Keratinocyte (primary cell): ENCODE measurements around the gene SIM1. TPM values are rescaled to one million over a fixed set of nuclear protein-coding genes. Genes with fewer than 3 reads are reported as not detected.
"Not testable (repeated sequence)": the region's sequence is repeated elsewhere in the genome, so short reads cannot be mapped to it uniquely, and the experiment has no call there.

ENCODE experiments used
- DNase-seq: peaks from one replicate; pipeline ENCODE4 v3.0.0-alpha.2; 2011; ENCODE audit warnings: low read depth, missing footprints, low spot score
- FAIRE-seq: peaks from 2 replicates; lab custom pipeline; 2011; peaks lifted over from hg19 to GRCh38; lab: Jason Lieb, UNC
- H2AFZ ChIP-seq: 2 replicates; pipeline ENCODE4 v1.6.0; 2012; ENCODE audit warnings: low read length, control low read depth, inconsistent platforms; ENCODE audit not compliant: control insufficient read depth
- H3K27ac ChIP-seq: 2 replicates; pipeline ENCODE4 v1.5.1; 2011; ENCODE audit warnings: low read length; ENCODE audit not compliant: control insufficient read depth, insufficient read depth
- H3K27me3 ChIP-seq: 3 replicates; pipeline ENCODE4 v1.6.0; 2011; ENCODE audit warnings: low read length; ENCODE audit not compliant: control insufficient read depth, insufficient read depth; ENCODE audit errors: extremely low read depth
- H3K36me3 ChIP-seq, 2 experiments: 2 replicates in 1 of 2; 3 replicates in 1 of 2; pipeline ENCODE4 v1.5.1; 2011; ENCODE audit warnings: low read length in 2 of 2, mild to moderate bottlenecking in 1 of 2; ENCODE audit not compliant: control insufficient read depth in 2 of 2, insufficient read depth in 2 of 2; ENCODE audit errors: extremely low read depth in 1 of 2
- H3K4me1 ChIP-seq: 3 replicates; pipeline ENCODE4 v1.5.1; 2011; ENCODE audit warnings: low read length; ENCODE audit not compliant: control insufficient read depth, insufficient read depth; ENCODE audit errors: extremely low read depth
- H3K4me2 ChIP-seq: 3 replicates; pipeline ENCODE4 v1.6.0; 2011; ENCODE audit warnings: low read depth, low read length; ENCODE audit not compliant: control insufficient read depth, insufficient read depth; ENCODE audit errors: extremely low read depth
- H3K4me3 ChIP-seq, 3 experiments: fragments of 200-600 bp in 1 of 3; sonication (generic) in 1 of 3; 2 replicates in 2 of 3; 3 replicates in 1 of 3; pipeline ENCODE4 v1.5.1; 2011 to 2016; ENCODE audit warnings: low read length in 3 of 3, mild to moderate bottlenecking in 3 of 3, control low read depth in 2 of 3, inconsistent platforms in 1 of 3, low read depth in 1 of 3, mixed read lengths in 1 of 3, mixed run types in 1 of 3, moderate library complexity in 1 of 3; ENCODE audit not compliant: control insufficient read depth in 2 of 3, insufficient read depth in 2 of 3; ENCODE audit errors: extremely low read depth in 1 of 3
- H3K79me2 ChIP-seq: 2 replicates; pipeline ENCODE4 v1.6.0; 2012; ENCODE audit warnings: low read length; ENCODE audit not compliant: control insufficient read depth, insufficient read depth
- H3K9ac ChIP-seq: 3 replicates; pipeline ENCODE4 v1.6.0; 2011; ENCODE audit warnings: low read length; ENCODE audit not compliant: control insufficient read depth, insufficient read depth; ENCODE audit errors: extremely low read depth
- H3K9me1 ChIP-seq: 3 replicates; pipeline ENCODE4 v1.6.0; 2011; ENCODE audit warnings: low read length; ENCODE audit not compliant: control insufficient read depth, insufficient read depth; ENCODE audit errors: extremely low read depth
- H3K9me3 ChIP-seq: 2 replicates; pipeline ENCODE4 v1.5.1; 2012; ENCODE audit warnings: low read depth, low read length; ENCODE audit not compliant: control insufficient read depth
- H4K20me1 ChIP-seq: 3 replicates; pipeline ENCODE4 v1.6.0; 2011; ENCODE audit warnings: low read length; ENCODE audit not compliant: control insufficient read depth, insufficient read depth; ENCODE audit errors: extremely low read depth
- EZH2 ChIP-seq: IDR thresholded peaks from one replicate; pipeline ENCODE4 v1.6.1; 2012; ENCODE audit warnings: inconsistent platforms, mild to moderate bottlenecking, low read length, moderate library complexity
- dilution Hi-C: fragments of 300-500 bp; cut with MboI; formaldehyde crosslinking; loops from one replicate; pipeline ENCODE4 v1.7.0; 2020; ENCODE audit warnings: low sequenced_read_pairs; ENCODE audit not compliant: extremely low pct_ligation_motif_present
- polyA plus RNA-seq, 5 experiments: library from polyadenylated mRNA; depleted of rRNA in 3 of 5; stranded (reverse) in 3 of 5; stranded (forward) in 1 of 5; unstranded in 1 of 5; fragments of >200 nt; gene quantifications; 1 replicate in 1 of 5; 2 replicates in 3 of 5; 3 replicates in 1 of 5; pipeline versions ENCODE4 v1.2.1 to v1.2.3, GENCODE V29; 2011 to 2012; ENCODE audit warnings: missing spikeins in 2 of 5, low read depth in 1 of 5, low replicate concordance in 1 of 5
- TF ChIP-seq, protein P1 (sequence below), 3 experiments: IDR thresholded peaks in 1 of 3; conservative IDR thresholded peaks in 1 of 3; optimal IDR thresholded peaks in 1 of 3; 2 replicates in 2 of 3; 3 replicates in 1 of 3; pipeline versions ENCODE3 to v1.5.1; 2011; ENCODE audit warnings: low read length in 3 of 3, mild to moderate bottlenecking in 3 of 3, moderate library complexity in 2 of 3, control low read depth in 1 of 3, inconsistent platforms in 1 of 3; ENCODE audit not compliant: insufficient read depth in 2 of 3; ENCODE audit errors: extremely low read depth in 1 of 3

The SIM1 gene
- polyA plus RNA-seq, 1 donor (not counting 4 experiments of a cell fraction or from before 2014, with no cell fraction given), result not detected

DNA sequence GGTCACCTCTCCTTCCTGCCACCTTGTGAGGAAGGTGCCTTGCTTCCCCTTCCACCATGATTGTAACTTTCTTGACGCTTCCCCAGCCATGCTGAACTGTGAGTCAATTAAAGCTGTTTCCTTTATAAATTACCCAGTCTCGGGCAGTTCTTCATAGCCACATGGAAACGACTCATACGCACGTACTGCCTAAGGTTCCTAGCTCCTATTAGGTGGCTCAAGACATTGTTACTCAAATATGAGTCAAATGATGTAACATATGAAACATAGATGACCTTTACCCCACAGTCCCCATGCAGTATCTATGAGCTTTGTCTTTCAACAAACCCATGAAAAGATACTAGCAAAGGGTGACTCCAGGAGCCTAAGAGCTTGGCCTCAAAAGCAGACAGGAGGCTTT is 98.3 kb downstream of the SIM1 start:
- no peaks in the 10 kb centered on the region for H3K27me3 ChIP-seq
- H3K4me2 ChIP-seq, result no peak overlapping the region
- H3K4me1 ChIP-seq, result peaks cover 9% of the 10 kb centered on the region
- no peaks in the 10 kb centered on the region for H3K9me1 ChIP-seq
- peak; percentile 28 for DNase-seq
- no peaks in the 10 kb centered on the region for H3K79me2 ChIP-seq
- no peaks in the 10 kb centered on the region for H4K20me1 ChIP-seq
- H3K9ac ChIP-seq, result no peak overlapping the region
- H3K27ac ChIP-seq, result peak overlapping the region; percentile 34
- FAIRE-seq, result peak; percentile 51
- peak overlapping the region; percentile 71 for H2AFZ ChIP-seq
- no peaks in the 10 kb centered on the region for H3K9me3 ChIP-seq
- no peak overlapping the region for H3K4me3 ChIP-seq
- dilution Hi-C loops, result no loop called here
- TF ChIP-seq, protein P1, sequence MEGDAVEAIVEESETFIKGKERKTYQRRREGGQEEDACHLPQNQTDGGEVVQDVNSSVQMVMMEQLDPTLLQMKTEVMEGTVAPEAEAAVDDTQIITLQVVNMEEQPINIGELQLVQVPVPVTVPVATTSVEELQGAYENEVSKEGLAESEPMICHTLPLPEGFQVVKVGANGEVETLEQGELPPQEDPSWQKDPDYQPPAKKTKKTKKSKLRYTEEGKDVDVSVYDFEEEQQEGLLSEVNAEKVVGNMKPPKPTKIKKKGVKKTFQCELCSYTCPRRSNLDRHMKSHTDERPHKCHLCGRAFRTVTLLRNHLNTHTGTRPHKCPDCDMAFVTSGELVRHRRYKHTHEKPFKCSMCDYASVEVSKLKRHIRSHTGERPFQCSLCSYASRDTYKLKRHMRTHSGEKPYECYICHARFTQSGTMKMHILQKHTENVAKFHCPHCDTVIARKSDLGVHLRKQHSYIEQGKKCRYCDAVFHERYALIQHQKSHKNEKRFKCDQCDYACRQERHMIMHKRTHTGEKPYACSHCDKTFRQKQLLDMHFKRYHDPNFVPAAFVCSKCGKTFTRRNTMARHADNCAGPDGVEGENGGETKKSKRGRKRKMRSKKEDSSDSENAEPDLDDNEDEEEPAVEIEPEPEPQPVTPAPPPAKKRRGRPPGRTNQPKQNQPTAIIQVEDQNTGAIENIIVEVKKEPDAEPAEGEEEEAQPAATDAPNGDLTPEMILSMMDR (optimal IDR thresholded peaks at IDR 0.05 in 1 of 3, IDR thresholded peaks at IDR 0.05 in 1 of 3, conservative IDR thresholded peaks at IDR 0.05 in 1 of 3; ENCODE audit: extremely low read depth in 1 of 3, insufficient read depth in 2 of 3, low read length in 3 of 3), result no peak
- no peak for TF ChIP-seq EZH2
- no peaks in the 10 kb centered on the region for H3K36me3 ChIP-seq

DNA sequence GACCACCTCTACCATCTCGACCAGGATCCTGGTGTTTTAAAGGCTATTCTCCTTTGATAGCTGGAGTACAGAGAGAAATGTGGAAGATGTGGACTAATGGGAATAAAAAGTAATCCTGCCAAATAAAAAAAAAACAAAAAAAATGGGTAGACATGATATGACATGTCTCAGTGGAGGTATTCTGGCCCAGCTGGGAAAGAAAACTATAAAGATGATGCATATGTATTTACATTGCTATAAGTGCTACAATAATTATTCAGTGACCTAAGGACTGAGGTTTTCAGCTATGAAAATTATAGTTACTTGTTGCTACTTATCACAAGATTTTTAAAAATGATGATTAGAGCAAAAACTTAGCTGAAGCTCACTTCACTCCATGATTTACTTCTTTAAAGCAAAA is 101.1 kb downstream of the SIM1 start:
- Histone ChIP-seq H3K9ac (no peak overlapping the region), H3K4me3 (no peak overlapping the region), H3K27me3 (no peaks in the 10 kb centered on the region), H3K36me3 (no peaks in the 10 kb centered on the region), H3K9me3 (no peaks in the 10 kb centered on the region), H3K27ac (no peak overlapping the region), H4K20me1 (no peaks in the 10 kb centered on the region), H3K79me2 (no peaks in the 10 kb centered on the region), H3K4me1 (peaks cover 9% of the 10 kb centered on the region), H3K4me2 (no peak overlapping the region), H3K9me1 (no peaks in the 10 kb centered on the region), H2AFZ (no peak overlapping the region)
- dilution Hi-C loops, result no loop called here
- FAIRE-seq, result no peak
- TF ChIP-seq EZH2, result no peak
- TF ChIP-seq, protein P1 (optimal IDR thresholded peaks at IDR 0.05 in 1 of 3, IDR thresholded peaks at IDR 0.05 in 1 of 3, conservative IDR thresholded peaks at IDR 0.05 in 1 of 3; ENCODE audit: extremely low read depth in 1 of 3, insufficient read depth in 2 of 3, low read length in 3 of 3), result no peak
- DNase-seq, result no peak

DNA sequence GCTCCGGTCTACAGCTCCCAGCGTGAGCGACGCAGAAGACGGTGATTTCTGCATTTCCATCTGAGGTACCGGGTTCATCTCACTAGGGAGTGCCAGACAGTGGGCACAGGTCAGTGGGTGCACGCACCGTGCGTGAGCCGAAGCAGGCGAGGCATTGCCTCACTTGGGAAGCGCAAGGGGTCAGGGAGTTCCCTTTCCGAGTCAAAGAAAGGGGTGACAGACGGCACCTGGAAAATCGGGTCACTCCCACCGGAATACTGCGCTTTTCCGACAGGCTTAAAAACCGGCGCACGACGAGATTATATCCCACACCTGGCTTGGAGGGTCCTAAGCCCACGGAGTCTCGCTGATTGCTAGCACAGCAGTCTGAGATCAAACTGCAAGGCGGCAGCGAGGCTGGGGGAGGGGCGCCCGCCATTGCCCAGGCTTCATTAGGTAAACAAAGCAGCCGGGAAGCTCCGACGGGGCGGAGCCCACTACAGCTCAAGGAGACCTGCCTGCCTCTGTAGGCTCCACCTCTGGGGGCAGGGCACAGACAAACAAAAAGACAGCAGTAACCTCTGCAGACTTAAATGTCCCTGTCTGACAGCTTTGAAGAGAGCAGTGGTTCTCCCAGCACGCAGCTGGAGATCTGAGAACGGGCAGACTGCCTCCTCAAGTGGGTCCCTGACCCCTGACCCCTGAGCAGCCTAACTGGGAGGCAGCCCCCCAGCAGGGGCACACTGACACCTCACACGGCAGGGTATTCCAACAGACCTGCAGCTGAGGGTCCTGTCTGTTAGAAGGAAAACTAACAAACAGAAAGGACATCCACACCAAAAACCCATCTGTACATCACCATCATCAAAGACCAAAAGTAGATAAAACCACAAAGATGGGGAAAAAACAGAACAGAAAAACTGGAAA is 109.7 kb downstream of the SIM1 start:
- H3K4me3 ChIP-seq, H3K27me3 ChIP-seq, FAIRE-seq, DNase-seq, H2AFZ ChIP-seq, H3K36me3 ChIP-seq, dilution Hi-C loops, H3K9ac ChIP-seq, H3K27ac ChIP-seq, H3K9me1 ChIP-seq, H4K20me1 ChIP-seq, H3K9me3 ChIP-seq, H3K79me2 ChIP-seq, H3K4me1 ChIP-seq, H3K4me2 ChIP-seq: not testable (repeated sequence)
